Measurements from ENCODE around the gene ZNF263.
A peak's percentile ranks its signal among the peaks of the same experiment; 100 is the strongest.

The ZNF263 gene

GRCh38 chr16:3295783-3296182 lies 12.5 kb downstream of the ZNF263 start:
- TF ChIP-seq CTCF (IDR thresholded peaks at IDR 0.05; ENCODE audit: insufficient read depth, low read depth, low read length, missing control alignments): no peak

GRCh38 chr16:3304370-3304769 lies 21.1 kb downstream of the ZNF263 start:
- peak overlapping the region; percentile 88 for H3K4me3 ChIP-seq (ENCODE audit: low read depth, low read length)
- TF ChIP-seq CTCF (IDR thresholded peaks at IDR 0.05; ENCODE audit: insufficient read depth, low read depth, low read length, missing control alignments): no peak
- DNase-seq (ENCODE audit: low read depth): no peak

More at GRCh38 chr16:3295783-3296182, 12.5 kb downstream of the ZNF263 start:
- no peak overlapping the region for H3K4me3 ChIP-seq (ENCODE audit: low read depth, low read length)
- no peak for DNase-seq (ENCODE audit: low read depth)

DNA sequence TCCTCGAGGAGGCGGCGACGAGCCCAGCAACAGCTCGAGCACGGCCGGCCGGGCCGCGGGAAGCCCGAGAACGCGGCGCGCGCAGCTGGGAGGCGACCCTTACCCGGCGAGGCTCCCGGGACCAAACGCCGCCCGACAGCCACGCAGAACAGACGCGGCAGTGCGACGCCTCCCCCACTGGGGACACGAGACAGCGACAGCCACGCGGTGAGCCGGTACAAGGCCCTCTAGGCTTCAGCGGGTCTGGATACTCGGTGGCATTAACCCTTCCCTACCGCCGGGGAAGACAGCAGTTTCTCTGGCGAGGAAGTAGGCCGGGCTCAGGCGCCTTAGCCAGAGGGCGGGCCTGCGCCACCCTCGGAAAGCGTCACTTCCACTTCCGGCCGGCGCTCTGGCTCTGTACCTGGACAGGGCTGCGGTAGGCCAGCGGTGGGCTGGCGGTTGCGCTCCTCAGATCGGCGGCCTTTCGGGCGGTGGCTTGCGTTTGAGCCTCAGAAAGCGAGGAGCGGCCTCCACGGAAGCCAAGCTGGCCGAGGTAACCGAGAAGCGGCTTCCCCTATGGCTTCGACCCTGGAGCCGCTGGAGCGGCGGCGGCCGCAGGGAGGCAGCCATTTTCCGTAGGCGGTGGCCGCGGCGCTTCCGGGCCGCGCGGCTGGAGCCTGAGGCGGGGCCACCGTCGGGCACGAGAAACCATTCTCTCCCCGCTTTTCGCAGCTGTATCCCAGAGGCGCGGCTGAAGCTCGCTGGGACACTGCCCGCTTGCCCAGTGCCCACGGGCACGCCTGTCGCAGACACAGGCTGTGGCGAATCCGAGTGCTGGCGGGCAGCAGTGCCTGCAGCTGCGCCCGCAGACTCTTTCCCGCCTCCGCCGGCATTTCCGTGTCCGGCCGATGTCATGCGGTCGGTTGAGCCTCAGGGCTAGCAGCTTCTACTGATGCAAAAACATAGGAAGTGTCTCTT lies 22.1 kb downstream of the ZNF263 start, which contains the start of the genes TIGD7 and ZNF75A:
Gene TIGD7, minus strand, starts transcription at position 322 of the 960 bp plus-strand sequence. CDS start 4,816 bp downstream, outside the sequence.
Gene ZNF75A, plus strand, starts transcription at position 389 of the 960 bp plus-strand sequence. CDS start 2,932 bp downstream, outside the sequence.
- DNase-seq (ENCODE audit: low read depth): peak; percentile 95
- TF ChIP-seq CTCF (IDR thresholded peaks at IDR 0.05; ENCODE audit: insufficient read depth, low read depth, low read length, missing control alignments): no peak
- peak within 1 kb of the TSS; percentile 88 for H3K4me3 ChIP-seq (ENCODE audit: low read depth, low read length)

- peak overlapping the region; percentile 88 for H3K4me3 ChIP-seq (ENCODE audit: low read depth, low read length)
- TF ChIP-seq CTCF (IDR thresholded peaks at IDR 0.05; ENCODE audit: insufficient read depth, low read depth, low read length, missing control alignments): no peak
- DNase-seq (ENCODE audit: low read depth): no peak
These were observed 22.8 kb downstream of the ZNF263 start for GRCh38 chr16:3306078-3306477.

GRCh38 chr16:3311496-3311895 lies 28.2 kb downstream of the ZNF263 start:
- DNase-seq (ENCODE audit: low read depth): no peak
- no peak overlapping the region for H3K4me3 ChIP-seq (ENCODE audit: low read depth, low read length)
- no peak for TF ChIP-seq CTCF (IDR thresholded peaks at IDR 0.05; ENCODE audit: insufficient read depth, low read depth, low read length, missing control alignments)

- no peak overlapping the region for H3K4me3 ChIP-seq (ENCODE audit: low read depth, low read length)
- TF ChIP-seq CTCF (IDR thresholded peaks at IDR 0.05; ENCODE audit: insufficient read depth, low read depth, low read length, missing control alignments): no peak
- peak; percentile 19 for DNase-seq (ENCODE audit: low read depth)
These were observed 34.2 kb downstream of the ZNF263 start for GRCh38 chr16:3317315-3317999.

All from GM12865 (cell line).